Activated T-cell treated with anti-CD3 and anti-CD28 coated beads, Interleukin-2, amount 50 U/mL, for 48 hours (primary cell): Measurements from ENCODE around the gene HOXB8.

ENCODE experiments used
- DNase-seq, 2 experiments: peaks; one replicate each; pipeline ENCODE4 v3.0.0-alpha.2; 2020

The HOXB8 gene

DNA sequence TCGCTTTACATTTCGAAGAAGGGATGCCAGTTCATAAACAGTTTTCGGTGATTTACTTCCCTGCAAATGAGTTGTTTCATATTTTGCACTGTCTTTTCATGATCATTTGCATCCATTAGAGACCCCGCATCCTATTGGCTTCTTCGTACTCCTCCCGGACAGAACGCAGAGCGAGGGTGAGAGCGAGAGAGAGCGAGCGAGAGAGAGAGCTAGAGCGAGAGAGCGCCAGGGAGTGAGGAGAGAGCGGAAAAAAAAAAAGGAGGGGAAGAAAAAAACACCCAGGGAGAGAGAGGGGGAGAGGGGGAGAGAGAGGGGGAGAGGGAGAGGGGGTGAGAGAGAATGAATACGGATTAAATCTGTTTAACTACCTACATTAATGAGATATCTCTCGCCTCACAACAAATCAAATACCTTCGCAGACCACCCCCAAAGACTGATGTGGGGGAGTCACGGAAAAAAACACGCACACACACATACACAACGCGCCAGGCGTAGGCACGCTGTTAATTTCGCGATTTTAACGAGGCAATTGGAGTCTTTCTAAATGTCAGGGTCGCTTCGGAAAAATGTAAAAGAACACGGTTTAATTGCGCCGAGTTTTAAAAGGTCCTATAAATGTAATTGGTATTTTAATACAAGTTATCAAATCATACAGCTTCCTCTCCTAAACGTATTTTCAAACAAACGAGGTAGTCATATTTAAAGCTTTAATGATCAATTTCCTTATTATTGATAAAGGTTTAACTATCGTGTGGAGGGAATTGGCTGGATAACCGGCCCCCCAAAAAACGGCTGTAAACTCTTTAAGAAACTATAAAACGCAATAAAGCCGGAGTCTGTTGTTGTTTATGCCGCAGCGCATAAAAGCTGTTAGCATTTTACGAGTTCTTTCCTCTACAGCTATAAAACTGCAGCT, at the start of gene HOXB8:
Gene HOXB8 (minus strand): TSS at position 246 of the 916 bp plus-strand sequence. CDS start 588 bp downstream, outside the sequence.
- no peak for DNase-seq

DNA sequence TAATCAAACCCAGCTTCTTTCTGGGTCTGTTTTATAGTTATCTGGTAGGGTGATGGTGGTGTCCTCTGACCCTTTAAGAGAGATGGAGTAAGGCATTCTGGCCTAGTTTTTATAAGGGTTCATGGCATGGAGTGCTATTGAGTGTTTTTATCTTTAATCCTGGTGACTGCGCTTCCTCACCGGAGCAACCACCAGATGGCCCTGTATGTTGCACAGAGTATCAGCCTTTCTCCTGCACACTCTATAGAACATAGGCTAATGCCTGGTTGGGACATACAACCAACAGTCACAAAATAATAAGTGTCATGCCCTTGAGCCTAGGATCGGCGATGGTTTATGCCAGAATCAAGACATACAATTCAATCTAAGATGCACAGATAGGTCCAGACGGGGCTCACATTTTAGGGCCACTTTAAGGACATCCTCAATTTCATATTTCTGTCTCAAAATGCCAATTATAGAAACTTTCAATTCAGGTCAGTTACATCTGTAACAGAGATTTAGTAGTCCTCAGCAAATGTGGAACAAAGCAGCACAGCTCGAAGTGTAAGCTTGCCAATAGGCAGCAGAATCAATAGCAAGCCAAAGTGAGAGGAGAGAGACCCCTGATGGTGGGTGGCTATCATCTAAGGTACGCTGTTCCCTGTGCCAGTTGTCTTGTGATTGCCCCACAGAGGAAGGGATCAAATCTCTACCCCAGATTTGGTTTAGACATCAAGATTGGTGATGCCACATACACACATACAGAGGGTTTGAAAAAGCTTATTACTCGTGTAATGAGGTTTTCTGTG, 48.2 kb upstream of the HOXB8 start:
- no peak for DNase-seq

DNA sequence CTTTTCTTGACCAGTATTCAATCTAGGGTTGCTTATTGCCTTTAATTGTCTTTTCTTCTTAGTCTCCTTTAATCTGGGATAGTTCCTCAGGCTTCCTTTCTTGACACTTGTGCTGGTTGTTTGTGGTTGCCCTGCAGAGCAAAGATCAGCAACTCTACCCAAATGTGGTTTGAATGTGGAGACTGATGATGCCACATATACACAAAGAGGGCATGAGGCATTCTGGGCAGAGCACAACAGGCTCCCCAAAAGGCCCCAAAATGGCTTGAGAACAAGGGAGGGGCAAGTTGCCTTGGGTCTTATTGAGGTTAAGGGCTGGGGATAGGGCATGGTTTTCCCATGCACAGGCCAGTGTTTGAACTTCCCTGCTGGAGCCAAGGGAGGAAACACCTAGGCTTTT, 40.8 kb upstream of the HOXB8 start:
- DNase-seq = no peak

DNA sequence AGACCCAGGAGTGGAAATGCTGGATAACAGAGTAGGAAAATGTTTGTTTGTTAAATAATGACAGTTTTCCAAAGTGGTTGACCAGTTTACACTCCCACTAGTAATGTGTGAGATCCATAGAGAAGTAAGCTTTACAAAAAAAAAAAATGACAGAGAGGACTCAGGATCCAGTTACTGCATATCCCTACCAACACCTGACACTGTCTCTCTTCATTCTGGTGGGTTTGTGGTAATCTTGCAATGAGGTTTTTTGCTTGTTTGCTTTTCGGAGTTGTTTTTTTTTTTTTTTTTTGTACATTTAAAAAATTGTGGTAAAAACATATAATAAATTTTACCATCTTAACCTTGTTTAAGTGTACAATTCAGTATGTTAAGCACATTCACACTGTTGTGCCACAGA, 34.6 kb upstream of the HOXB8 start:
- no peak for DNase-seq

DNA sequence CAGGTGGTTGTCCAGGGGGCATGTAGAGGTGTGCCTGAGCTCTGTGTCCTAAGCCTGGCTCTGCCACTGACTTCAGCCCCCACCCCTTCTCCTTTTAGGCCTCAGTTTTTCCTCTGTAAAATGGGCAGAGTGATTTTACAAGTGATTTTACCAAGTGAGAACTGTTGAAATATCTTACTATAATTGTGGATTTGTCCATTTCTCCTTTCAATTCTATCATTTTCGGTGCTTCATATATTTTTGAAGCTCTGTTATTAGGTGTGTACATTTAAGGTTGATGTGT, 32.8 kb upstream of the HOXB8 start:
- DNase-seq = no peak

DNA sequence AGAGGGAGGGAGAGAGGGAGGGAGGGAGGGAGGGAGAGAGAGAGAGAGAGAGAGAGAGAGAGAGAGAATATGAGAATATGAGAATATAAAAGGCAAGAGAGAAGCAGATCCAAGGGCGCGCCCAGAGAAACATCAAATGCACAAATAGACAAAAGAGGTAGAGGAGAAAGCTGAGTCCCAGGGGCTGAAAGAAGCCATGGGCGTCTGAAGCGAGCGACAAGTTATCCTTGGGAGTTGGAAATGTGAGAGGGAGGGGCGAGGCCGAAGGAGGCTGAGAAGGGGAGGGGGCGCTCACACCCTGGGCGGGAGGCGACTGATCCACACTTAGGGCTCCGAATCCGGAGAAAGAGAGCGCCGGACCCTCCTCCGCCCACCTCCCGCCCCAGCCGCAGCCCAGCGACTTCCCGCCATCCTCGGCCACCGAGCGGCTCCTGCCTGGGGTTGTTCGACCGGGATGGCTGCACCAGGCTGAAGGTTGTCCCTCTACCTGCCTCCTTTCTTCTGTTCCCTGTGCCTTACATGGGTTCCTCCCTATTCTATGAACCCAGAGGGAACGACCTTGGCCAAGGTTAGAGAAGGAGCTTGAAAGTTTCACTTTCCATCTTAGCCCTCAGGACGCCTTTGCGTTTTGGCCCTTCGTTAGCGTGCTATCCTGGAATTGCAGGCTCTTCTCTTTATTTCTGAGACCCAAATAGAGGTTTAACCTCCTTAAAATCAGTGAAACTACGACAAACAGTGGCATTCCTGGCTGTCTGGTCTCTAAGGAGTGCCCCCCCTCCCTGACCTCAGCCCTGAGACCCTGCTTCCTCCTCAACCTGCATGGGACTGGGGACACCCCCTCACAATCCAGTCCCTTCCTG, 32.2 kb upstream of the HOXB8 start:
- no peak for DNase-seq

DNA sequence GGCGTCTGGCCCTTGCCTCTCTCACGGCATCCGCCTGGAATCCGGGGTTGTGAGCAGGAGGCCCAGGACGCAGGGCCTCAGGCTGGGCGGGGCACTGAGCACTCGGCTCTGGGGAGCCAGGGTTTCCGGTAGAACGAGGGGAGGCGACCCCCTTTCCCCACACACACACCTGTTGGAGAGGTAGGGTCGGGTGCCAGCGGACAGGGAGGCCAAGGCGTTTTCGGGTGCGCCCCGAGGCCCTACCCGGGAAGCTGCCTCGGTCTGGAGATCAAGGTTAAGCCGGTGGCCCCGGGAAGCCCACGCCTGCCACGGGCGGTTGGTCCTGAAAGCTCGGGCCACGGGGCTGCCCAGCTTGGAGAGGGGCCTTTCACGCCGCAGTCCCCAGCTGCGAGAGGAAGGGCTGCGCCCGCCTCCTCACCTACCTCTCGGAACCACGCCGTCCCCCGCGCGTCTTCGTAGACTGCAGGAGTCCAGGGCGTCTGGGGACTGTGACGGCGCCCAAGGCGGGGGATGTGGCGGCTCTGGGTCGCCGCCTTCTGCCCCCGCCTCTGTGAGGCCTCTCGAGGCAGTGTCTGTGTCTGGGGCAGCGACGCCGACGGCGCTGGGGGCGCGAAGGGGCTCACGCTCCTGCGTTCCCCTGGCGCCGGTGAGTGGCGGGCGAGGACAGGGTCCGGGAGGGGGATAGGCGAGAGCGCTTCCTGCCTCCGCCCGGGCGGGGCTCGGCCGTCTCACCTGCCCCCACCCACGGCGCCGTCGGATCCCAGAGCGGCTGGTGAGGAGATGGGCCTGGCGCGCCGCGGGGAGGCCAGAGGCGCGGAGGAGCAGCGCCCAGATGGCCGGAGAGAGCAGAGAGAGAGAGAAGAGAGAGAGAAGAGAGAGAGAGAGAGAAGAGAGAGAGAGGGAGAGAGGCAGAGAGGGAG, 31.4 kb upstream of the HOXB8 start:
- DNase-seq = no peak

DNA sequence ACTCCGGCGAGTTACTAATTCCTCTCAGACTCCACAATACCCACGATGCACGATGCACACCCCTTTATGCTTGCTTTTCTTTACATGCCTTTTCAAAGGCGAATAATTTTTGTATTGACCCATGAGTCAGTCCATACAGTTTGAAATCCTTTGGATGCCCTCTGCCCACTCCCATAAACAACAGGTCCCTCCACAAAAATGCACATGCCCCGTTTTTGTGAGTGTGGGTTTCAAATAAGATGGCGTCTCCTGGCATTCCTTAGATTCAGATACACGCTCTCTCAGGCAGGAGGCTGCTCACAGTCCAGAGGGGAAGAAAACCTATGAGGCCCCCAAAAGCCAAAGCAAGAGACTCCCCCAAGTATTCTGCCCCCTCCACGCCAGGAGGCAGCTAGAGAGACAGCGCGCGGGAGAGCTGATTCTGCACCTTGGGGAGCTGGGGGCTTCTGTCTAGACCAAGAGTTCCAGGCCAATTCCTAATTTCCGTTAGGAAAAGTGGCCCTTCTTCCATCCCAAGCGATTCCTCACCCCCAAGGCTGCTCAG, 30.6 kb upstream of the HOXB8 start:
- no peak for DNase-seq

DNA sequence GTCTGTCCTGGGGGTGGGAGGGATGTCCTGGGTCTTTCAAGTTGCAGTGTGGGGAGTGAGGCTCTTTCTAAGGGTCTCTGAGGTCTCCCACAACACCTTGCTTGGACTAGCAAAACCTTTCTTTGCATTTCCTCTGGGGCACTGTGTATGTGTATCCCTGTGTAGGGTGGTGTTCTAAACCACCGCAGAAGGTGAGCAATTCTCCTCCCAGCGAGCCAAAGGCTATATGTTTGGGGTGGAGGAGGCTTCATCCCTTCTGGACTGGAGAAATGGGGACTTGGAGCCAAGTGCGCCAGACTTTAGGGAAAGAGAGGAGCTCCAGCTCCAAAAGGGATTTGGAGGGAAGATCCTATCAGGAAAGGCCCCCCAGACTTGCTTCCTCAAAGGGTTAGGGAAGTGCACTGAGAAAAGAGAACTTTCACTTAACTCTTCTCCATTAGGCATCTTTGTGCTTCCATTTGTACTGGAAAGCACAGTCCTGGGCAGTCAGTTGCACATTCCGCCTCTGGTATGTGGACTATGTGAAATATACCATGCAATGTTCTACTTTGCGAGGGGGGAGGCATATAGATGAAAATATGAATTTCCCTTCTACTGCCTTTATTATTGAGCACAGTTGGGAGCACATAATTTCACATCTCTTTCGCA, 29.9 kb upstream of the HOXB8 start:
- no peak for DNase-seq

DNA sequence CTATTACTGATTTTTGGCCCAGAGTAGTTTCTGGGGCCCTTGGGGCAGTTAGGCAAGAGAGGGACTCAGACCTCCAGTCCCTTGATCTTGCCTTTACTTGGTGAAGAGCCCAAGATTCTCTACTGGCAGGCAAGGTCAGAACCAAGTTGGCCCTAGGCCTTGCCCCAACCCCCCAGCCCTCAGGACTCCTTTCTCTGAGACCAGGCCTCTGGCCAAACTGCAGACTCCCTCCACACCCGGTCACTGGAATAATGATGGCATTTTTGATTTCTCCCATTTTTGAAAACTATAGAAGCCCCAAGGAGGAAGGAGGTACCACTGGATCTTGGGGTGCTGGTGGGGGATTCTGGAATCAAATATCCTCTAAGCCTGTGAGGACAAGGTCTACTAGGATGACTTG, 29.1 kb upstream of the HOXB8 start:
- no peak for DNase-seq

DNA sequence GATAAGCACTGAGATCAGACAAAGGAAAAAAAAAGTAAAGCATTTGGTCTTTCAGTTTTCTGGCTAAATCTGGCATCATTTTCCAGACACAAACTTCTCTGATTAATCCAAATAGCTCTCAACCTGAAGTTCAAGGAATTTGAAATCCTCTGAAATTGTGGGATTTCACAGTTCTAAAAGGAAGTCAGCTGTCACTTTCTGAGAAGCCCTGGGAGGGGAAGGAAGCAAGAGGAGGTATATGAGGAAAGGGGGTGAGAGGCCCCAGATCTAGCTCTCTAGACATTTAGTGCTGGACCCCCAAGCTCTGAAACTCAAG, 28.6 kb upstream of the HOXB8 start:
- DNase-seq = no peak

DNA sequence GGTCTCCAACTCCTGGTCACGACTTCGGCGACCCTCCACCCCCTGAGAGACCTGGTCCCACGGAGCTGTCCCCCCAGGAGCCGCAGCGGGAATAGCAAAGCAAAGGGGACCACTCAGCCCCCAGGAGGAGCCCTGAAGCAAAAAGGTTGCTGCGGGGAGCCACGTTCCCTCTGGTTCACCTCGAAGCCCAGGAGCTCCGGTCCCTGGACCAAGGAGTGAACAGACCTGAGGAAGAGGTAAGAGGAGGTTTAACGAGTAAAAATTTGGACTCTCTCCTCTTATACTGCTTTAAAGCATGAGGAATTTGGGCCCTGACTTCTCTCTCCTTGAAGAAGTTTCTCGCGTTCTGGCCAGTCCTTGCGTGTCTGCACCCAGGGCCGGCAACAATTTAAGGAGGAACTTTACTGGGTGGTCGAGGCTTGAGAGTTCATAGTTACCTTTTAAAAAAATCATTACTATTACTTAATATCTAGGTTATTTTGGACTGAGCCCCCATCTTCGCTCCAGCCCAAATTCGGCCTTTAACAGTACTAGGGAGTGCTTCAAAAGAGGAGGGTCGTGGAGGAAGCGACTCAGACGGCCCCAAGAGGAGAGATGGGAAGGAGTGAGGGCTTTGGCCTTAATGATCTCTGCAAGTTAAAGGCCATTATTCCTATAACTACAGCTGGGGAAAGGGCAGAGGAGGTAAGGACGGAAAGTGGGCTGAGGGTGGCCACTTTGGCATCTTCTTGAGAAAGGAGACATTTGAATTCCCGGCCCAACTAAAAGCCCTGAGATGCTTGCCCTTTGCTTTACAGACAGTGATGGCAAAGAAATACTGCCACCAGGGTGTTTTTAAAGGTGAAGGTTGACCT, 28.0 kb upstream of the HOXB8 start:
- no peak for DNase-seq

DNA sequence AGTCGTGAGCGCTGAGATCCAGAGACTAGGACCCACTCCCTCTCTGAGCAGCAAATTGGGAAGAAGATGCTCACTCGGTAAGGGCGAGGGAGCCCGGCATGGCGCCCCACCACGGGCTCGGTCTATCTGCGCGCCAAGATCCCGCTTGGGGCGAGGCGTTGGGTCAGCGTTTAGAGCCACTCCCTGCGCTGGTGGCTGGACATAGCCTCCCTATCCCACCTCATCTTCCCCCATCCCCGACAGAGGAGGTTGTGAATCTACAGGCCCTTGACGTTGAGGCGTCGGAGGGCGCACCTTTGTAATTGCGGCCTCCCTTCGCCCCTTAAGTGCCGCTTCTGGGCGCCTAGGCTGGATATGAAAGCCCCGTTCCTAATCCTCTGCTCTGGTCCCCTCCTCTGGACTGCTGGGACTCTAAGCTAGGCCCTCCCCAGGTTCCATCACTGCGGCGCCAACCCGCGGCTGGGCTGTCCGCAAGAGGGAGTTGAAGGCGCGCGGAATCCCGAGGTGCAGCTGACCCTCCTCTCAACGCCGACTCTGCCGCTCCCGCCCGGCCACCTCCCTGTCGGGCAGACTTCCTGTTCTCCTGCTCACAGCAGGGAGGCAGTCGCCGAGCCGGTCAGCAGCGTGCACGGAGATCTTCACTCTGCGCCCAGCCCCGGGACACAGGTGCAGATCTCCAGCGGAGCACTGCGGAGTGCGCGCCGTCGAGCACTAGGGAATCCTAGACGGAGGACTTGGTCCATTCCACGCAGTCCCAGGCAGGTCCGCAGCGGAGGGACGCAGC, 27.2 kb upstream of the HOXB8 start:
- DNase-seq = no peak

DNA sequence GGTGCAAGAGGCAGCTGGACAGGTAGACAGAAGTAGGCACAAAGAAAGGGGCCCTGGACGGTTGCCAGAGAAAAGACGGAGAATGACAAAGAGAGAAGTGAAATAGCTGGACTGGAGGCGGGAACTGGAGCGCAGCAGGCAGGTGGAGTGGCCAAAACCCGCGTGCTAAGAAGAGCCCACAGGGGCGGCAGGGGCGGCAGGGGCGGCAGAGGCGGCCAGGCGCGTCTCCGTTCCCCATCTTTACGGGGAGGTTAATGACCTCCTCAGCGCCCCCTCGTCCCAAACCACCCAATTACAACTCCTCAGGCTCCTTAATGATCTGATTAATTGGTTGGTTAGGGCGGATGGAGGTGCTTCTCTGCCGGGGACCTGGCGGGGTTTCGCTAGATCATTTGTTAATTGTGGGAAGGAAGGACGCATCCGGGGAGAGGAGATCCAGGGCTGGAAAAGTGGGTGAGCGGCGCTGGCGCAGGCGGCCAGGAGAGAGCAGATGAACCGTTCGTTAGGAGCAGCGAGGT, 26.5 kb upstream of the HOXB8 start:
- DNase-seq = no peak

DNA sequence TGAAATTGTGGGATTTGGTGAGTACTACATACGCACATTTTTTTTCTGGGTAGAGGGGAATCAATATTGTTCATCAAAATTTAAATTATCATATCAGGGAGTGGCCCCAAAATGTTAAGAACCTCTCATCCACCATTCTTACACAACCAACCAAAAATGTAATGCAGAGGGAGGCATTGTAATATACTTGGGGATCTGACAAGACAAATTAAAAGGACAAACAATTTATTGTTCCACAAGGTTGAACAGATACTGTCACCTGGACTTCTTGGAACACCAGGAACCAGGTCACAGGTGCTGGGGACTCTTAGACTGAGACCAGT, 25.7 kb upstream of the HOXB8 start:
- no peak for DNase-seq

DNA sequence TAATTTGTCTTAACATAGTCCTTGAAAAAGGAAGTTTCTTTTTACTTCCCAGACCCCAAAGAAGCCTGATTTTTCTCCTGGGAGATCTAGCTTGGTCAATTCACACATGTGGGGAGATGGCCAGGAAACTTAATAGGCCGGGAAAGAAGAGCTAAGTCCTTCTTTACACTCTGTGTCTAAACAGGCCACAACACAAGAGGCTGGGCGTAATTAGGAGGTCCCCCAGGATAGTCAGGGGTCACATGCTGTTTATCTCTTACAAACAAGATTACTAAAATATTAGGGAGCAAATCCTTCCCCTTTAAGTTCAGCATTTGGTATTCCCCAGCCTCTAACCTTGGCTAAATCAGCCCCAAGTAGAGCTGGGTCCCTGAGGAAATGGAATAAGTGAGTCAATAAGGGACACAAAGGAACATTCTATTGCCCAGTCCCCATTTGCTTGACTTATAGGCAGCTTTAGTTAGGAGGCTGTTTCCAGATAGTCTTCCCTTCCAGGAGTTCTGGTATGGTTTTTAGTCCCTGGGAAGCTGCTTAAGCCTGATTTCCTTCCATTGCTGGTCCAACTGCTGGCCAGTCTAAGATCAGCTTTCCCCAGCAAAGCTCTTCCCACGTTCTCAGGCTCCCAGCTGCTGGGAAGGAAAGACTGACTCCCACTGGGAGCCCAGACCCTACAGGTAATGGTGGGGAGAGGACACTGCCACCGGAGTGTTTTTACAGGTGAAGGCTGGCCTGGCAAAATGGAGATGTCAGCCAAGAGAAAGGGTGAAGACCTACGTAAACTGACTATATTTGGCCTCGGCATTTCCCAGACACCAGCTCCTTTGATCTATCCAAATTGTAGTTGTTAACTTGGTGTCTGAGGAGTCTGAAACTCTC, 25.1 kb upstream of the HOXB8 start:
- DNase-seq = no peak

DNA sequence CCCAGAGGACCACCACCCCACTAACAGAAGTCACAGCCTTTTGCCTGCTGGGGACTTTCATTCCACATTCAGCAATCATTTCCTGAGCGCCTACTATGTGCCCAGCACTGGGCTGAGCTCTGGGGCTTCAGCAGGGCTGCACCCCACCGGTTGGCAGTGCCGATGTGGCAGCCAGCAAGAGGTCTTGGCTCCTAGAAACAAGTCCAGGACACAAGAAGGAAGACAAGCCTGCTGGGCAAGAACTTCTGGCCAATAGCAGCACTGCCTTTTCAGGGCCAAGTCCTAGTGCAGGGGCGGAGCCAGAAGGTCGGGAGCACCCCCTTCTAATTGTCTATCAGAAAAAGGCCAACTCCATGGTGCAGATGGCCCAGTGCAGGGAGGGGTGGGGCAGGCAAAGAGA, 24.0 kb upstream of the HOXB8 start:
- no peak for DNase-seq
